GM20000 (cell line): ENCODE results near the gene MYMK.
"Not testable (repeated sequence)": the region's sequence is repeated elsewhere in the genome, so short reads cannot be mapped to it uniquely, and the experiment has no call there.

Source experiments
- DNase-seq: peaks from one replicate; pipeline ENCODE4 v3.0.0; 2012; ENCODE audit warnings: low spot score
- TF ChIP-seq, protein P1 (sequence below): IDR thresholded peaks from 2 replicates; pipeline ENCODE4 v1.5.1; 2012; ENCODE audit warnings: mild to moderate bottlenecking, control low read depth; ENCODE audit errors: extremely low read depth, missing control alignments

Gene MYMK

DNA sequence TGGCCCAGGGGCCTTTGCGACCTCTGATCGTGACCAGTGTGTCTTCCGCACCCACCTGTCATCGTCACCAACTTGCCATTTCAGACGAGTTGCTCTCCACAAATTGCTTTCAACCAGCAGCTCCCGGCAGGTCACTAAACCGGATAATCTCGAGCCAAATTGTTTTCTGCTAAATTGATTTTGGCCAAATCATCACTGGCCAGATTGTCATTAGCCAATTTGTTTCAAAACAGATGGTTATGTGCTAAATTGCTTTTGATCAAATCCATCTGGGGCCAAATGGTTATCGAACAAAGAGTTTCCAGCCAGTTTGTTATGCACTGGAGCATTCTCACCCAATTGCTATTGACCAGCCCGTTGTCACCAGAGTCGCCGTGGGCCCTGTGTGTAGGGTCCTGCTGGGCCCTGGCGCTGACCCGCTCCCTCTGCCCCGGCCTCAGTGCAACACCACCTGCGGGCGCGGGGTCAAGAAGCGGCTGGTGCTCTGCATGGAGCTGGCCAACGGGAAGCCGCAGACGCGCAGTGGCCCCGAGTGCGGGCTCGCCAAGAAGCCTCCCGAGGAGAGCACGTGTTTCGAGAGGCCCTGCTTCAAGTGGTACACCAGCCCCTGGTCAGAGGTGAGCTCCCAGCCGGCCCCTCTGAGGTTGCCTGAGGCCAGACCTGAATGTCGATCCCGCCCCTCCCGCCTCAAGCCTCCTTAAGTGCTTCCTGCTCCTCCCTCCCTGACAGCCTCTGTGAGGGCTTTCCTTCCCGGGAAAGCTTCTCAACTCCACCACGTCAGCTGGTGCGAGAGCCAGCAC is 45.3 kb upstream of the MYMK start:
- TF ChIP-seq, protein P1, sequence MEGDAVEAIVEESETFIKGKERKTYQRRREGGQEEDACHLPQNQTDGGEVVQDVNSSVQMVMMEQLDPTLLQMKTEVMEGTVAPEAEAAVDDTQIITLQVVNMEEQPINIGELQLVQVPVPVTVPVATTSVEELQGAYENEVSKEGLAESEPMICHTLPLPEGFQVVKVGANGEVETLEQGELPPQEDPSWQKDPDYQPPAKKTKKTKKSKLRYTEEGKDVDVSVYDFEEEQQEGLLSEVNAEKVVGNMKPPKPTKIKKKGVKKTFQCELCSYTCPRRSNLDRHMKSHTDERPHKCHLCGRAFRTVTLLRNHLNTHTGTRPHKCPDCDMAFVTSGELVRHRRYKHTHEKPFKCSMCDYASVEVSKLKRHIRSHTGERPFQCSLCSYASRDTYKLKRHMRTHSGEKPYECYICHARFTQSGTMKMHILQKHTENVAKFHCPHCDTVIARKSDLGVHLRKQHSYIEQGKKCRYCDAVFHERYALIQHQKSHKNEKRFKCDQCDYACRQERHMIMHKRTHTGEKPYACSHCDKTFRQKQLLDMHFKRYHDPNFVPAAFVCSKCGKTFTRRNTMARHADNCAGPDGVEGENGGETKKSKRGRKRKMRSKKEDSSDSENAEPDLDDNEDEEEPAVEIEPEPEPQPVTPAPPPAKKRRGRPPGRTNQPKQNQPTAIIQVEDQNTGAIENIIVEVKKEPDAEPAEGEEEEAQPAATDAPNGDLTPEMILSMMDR: no peak
- no peak for DNase-seq

DNA sequence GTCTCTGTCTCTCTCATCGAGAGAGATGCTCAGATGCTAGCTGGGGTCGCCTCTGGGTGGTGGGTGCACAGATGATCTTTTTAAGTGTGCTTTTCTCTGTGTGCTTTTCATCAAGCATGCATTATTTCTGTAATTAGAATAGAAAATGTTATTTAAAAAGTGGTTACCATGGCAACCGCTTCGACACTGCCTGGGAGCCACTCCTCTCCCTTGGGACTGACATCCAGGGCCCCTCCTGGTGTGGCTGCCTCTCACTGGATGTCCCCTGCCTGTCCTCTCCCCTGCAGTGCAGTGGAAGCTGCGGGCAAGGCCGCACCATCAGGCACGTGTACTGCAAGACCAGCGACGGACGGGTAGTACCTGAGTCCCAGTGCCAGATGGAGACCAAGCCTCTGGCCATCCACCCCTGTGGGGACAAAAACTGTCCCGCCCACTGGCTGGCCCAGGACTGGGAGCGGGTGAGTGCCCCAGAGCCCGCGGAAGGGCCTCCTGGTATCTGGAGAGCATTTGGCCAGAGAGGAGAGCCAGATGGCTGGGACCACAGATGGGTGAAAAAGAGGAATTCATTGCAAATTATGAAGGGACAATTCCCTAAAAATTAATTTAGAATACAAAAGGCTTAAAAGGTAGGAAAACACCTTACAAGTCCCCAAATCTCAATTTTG is 44.5 kb upstream of the MYMK start:
- TF ChIP-seq, protein P1: no peak

DNA sequence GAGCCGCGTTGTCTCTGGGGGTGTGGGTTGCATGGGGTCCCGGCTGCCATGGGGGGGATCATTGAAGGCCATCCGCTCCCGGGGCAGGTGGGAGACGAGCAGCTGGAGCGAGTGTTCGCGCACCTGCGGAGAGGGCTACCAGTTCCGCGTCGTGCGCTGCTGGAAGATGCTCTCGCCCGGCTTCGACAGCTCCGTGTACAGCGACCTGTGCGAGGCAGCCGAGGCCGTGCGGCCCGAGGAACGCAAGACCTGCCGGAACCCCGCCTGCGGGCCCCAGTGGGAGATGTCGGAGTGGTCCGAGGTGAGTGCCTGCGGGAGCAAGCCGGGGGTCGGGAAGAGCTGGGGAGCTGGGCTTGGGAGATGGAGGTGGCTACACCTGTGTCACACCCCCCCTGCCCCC is 43.4 kb upstream of the MYMK start:
- no peak for DNase-seq
- TF ChIP-seq, protein P1: no peak

More for the DNA sequence above, 44.5 kb upstream of the MYMK start:
- DNase-seq: no peak

DNA sequence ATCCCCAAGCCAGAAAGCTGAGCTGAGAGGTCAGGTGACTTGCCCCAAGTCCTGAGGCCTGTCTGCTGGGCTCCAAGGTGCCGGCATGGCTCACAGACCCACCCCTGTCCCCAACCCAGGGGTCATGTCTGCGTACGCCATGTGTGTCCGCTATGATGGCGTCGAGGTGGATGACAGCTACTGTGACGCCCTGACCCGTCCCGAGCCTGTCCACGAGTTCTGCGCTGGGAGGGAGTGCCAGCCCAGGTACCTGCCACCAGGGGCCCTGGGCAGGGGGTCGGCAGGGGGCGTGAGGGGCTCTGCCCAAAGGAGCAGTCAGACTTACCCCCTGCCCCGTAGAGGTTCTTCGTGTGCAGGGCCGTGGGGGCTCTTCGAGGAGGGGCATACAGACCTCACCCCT is 42.1 kb upstream of the MYMK start:
- TF ChIP-seq, protein P1: no peak
- DNase-seq: no peak

DNA sequence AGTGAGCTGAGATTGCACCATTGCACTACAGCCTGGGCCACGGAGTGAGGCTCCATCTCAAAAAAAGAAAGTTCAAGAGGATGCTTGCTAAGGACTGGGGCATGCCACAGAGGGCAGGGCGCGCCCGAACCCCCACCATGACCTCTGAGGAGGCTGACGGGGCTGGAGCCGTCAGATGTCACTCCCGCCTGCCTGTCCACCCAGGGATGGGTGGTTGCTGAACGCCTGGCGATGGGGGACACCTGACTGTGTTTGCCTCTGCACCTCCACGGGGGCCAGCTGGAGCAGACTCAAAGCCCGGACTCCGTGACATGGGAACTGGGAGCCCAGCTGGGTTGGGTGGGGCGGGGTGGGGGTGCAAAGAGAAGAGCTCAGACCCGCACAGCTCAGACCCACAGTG is 41.6 kb upstream of the MYMK start:
- TF ChIP-seq, protein P1: no peak
- no peak for DNase-seq

DNA sequence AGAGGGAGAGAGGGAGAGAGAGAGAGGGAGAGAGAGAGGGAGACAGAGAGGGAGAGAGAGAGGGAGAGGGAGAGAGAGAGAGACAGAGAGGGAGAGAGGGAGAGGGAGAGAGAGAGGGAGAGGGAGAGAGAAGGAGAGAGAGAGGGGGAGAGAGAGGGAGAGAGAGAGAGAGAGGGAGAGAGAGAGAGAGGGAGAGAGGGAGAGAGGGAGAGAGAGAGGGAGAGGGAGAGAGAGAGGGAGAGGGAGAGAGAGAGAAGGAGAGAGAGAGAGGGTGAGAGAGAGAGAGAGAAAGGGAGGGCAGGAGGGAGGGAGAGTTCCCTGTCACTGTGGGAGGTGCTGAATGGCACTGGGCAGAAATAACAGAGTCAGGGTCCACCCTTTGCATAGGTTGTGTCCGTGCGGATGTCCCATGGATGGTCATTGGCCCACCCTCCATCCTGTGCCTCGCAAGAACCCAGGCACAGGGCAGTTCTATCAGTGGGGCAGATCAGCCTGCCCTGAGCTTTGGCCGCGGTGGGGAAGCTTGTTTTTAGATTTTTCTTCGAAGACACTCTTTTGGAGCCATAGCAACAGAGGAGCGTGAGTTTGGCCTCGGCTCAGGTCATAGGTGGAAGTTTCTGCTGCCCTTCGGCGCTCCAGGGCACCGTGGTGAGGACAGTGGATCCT is 39.8 kb upstream of the MYMK start:
- no peak for DNase-seq
- TF ChIP-seq, protein P1: no peak

DNA sequence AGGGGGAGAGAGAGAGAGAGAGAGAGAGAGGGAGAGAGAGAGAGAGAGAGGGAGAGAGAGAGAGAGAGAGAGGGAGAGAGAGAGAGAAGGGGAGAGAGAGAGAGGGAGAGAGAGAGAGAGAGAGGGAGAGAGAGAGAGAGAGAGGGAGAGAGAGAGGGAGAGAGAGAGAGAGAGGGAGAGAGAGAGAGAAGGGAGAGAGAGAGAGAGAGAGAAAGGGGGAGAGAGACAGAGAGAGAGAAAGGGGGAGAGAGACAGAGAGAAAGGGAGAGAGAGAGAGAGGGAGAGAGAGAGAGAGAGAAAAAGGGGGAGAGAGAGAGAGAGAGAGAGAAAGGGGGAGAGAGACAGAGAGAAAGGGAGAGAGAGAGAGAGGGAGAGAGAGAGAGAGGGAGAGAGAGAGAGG is 39.1 kb upstream of the MYMK start:
- DNase-seq: not testable (repeated sequence)
